Tibial nerve (tissue), 4 donors: ENCODE measurements around the gene TRPC1. TPM values are rescaled to one million over a fixed set of nuclear protein-coding genes. Genes with fewer than 3 reads are reported as not detected.

ENCODE experiments used
- DNase-seq, 2 donors: peaks; one replicate each; pipeline ENCODE4 v3.0.0-alpha.2; 2019; ENCODE audit warnings: low spot score in 2 of 2
- H3K27ac ChIP-seq, 4 donors: fragments of 200-600 bp; sonication (generic) in 3 of 4; one replicate each; pipeline ENCODE4 v1.5.1; 2017 to 2019; ENCODE audit warnings: mild to moderate bottlenecking in 1 of 4
- H3K27me3 ChIP-seq, 2 donors: fragments of 200-600 bp; sonication (generic) in 1 of 2; one replicate each; pipeline versions ENCODE4 v1.5.1 to v1.6.0; 2017 to 2019
- H3K36me3 ChIP-seq, 3 donors: fragments of 200-600 bp; sonication (generic); one replicate each; pipeline ENCODE4 v1.5.1; 2018 to 2019
- H3K4me1 ChIP-seq, 4 donors: fragments of 200-600 bp; sonication (generic) in 3 of 4; one replicate each; pipeline ENCODE4 v1.5.1; 2017 to 2019
- H3K4me3 ChIP-seq, 4 donors: fragments of 200-600 bp; sonication (generic) in 3 of 4; one replicate each; pipeline ENCODE4 v1.5.1; 2017 to 2019; ENCODE audit warnings: mild to moderate bottlenecking in 1 of 4, moderate library complexity in 1 of 4
- H3K9me3 ChIP-seq, 4 donors: fragments of 200-600 bp; sonication (generic) in 3 of 4; one replicate each; pipeline ENCODE4 v1.5.1; 2017 to 2019
- EP300 ChIP-seq, 2 donors: sonication (generic); formaldehyde crosslinking; IDR thresholded peaks; one replicate each; pipeline ENCODE4 v1.6.1; 2017; ENCODE audit warnings: antibody characterized with exemption in 2 of 2, mild to moderate bottlenecking in 1 of 2
- POLR2A ChIP-seq, 2 donors: fragments of 450-650 bp; IDR thresholded peaks; one replicate each; pipeline ENCODE4 v1.6.1; 2017; ENCODE audit warnings: antibody characterized with exemption in 2 of 2, mild to moderate bottlenecking in 2 of 2, moderate library complexity in 2 of 2
- WGBS, 2 donors: methylation state at CpG; one replicate each; pipeline ENCODE4 v1.1.5; 2018; 5-methylcytosine and 5-hydroxymethylcytosine counted together
- total RNA-seq, 4 donors: library from RNA; depleted of rRNA; stranded (reverse); fragments of >200 nt; gene quantifications; one replicate each; pipeline ENCODE4 v1.1.0, GENCODE V29; 2016
- TF ChIP-seq, protein P1 (sequence below), 5 experiments: fragments of 200-600 bp in 3 of 5; fragments of 450-650 bp in 2 of 5; sonication (generic) in 3 of 5; IDR thresholded peaks; one replicate each; pipeline ENCODE4 v1.5.1; 2016 to 2019; ENCODE audit warnings: antibody characterized with exemption in 5 of 5, mild to moderate bottlenecking in 3 of 5, moderate library complexity in 2 of 5

The TRPC1 gene
- total RNA-seq, 4 donors from 2014 or later = 23.4 to 47.7 (median 31.1) TPM

GRCh38 chr3:142716102-142716501 lies 7.7 kb upstream of the TRPC1 start:
- Histone ChIP-seq H3K36me3 (no peaks in the 10 kb centered on the region), H3K27me3 (no peaks in the 10 kb centered on the region), H3K4me1 (no peaks in the 10 kb centered on the region), H3K4me3 (no peak overlapping the region), H3K9me3 (no peaks in the 10 kb centered on the region), H3K27ac (no peak overlapping the region)
- 79 to 82% methylated on average over 4 of the region's 4 CpGs for WGBS, 2 donors
- DNase-seq = no peak
- TF ChIP-seq EP300 (IDR thresholded peaks at IDR 0.05) = no peak
- no peak for TF ChIP-seq POLR2A (IDR thresholded peaks at IDR 0.05)
- TF ChIP-seq, protein P1, sequence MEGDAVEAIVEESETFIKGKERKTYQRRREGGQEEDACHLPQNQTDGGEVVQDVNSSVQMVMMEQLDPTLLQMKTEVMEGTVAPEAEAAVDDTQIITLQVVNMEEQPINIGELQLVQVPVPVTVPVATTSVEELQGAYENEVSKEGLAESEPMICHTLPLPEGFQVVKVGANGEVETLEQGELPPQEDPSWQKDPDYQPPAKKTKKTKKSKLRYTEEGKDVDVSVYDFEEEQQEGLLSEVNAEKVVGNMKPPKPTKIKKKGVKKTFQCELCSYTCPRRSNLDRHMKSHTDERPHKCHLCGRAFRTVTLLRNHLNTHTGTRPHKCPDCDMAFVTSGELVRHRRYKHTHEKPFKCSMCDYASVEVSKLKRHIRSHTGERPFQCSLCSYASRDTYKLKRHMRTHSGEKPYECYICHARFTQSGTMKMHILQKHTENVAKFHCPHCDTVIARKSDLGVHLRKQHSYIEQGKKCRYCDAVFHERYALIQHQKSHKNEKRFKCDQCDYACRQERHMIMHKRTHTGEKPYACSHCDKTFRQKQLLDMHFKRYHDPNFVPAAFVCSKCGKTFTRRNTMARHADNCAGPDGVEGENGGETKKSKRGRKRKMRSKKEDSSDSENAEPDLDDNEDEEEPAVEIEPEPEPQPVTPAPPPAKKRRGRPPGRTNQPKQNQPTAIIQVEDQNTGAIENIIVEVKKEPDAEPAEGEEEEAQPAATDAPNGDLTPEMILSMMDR (IDR thresholded peaks at IDR 0.05) = no peak

DNA sequence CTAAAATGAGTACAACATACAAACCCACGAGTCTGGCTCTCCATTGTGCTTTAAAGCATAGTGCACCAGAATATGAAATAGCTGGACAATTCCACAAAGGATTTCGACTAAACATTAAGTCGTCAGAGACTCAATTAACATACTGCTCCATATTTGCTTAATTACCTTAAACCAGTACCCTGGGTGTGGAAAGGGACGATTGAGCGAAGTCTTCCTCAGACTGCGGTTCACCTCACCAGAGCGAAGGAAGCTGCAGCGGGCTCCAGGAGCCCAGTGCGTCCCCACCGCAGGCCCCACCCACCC lies 218 bp upstream of the TRPC1 start:
- TF ChIP-seq, protein P1 (IDR thresholded peaks at IDR 0.05) = no peak
- no peak for TF ChIP-seq EP300 (IDR thresholded peaks at IDR 0.05)
- no peak for TF ChIP-seq POLR2A (IDR thresholded peaks at IDR 0.05)
- Histone ChIP-seq H3K9me3 (no peaks in the 10 kb centered on the region), H3K36me3 (no peaks in the 10 kb centered on the region), H3K27me3 (no peaks in the 10 kb centered on the region), H3K4me1 (peaks cover 0 to 19% (median 0%) of the 10 kb centered on the region in 4 donors), H3K4me3 (peak overlapping the region; percentile 64 to 88 (median 74)), H3K27ac (peak overlapping the region; percentile 81 to 96 (median 88))
- 0 to 3% methylated on average over 10 of the region's 10 CpGs for WGBS, 2 donors
- no peak for DNase-seq

DNA sequence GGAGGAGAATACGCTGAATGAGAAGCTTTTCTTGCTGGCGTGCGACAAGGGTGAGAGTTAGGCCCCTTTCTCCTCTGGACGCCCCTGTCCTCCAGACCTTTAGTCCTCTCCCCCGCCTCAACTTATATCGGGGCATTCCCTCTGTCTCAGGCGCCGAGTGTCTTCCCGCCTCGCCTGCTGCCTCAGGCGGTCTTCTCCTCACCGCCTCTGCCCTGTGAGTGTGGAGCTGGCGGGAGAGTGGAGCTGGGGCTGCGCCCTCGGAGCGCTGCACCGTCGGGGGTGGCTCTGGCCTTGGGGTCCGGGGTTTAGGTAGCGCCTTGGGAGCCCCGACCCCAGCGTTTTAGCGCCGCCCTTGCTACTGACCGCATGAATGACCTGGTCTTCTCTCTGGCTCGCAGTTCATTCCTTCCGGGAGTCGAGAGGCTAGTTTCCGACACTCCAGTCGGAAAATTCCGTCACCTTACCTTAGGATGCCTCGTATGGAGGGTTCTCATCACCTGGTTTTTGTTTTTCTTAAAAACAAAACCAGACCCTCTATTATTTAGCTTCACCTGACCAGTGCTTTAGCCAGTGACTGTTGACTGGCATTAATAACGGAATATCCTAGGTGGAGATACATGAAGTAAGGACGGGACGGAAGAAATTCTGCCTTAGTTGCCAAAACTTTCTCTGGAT lies 985 bp downstream of the TRPC1 start:
- H3K36me3 ChIP-seq = no peaks in the 10 kb centered on the region
- TF ChIP-seq POLR2A (IDR thresholded peaks at IDR 0.05) = no peak
- TF ChIP-seq EP300 (IDR thresholded peaks at IDR 0.05) = peak in 1 of 2 donors; percentile 29
- TF ChIP-seq, protein P1 (IDR thresholded peaks at IDR 0.05) = peak in 1 of 5 experiments; percentile 18
- H3K4me3 ChIP-seq = peak overlapping the region; percentile 64 to 88 (median 74)
- 2 to 3% methylated on average over 35 of the region's 35 CpGs for WGBS, 2 donors
- DNase-seq = peak; percentile 16
- H3K27ac ChIP-seq = peak overlapping the region; percentile 81 to 96 (median 88)
- peaks cover 0 to 19% (median 0%) of the 10 kb centered on the region in 4 donors for H3K4me1 ChIP-seq
- no peaks in the 10 kb centered on the region for H3K27me3 ChIP-seq
- no peaks in the 10 kb centered on the region for H3K9me3 ChIP-seq

- Histone ChIP-seq H3K4me3 (peak overlapping the region in 3 of 4 donors; percentile 64 to 88 (median 71)), H3K27ac (peak overlapping the region in 2 of 4 donors; percentile 84 to 96), H3K9me3 (no peaks in the 10 kb centered on the region), H3K36me3 (no peaks in the 10 kb centered on the region), H3K4me1 (peaks cover 0 to 19% (median 0%) of the 10 kb centered on the region in 4 donors), H3K27me3 (no peaks in the 10 kb centered on the region)
- TF ChIP-seq POLR2A (IDR thresholded peaks at IDR 0.05) (no peak), EP300 (IDR thresholded peaks at IDR 0.05) (no peak)
- TF ChIP-seq, protein P1 (IDR thresholded peaks at IDR 0.05) = no peak
- 48 to 65% methylated on average over 5 of the region's 5 CpGs for WGBS, 2 donors
- DNase-seq = no peak
Observed at GRCh38 chr3:142725357-142725739, 1.5 kb downstream of the TRPC1 start.

GRCh38 chr3:142726017-142726416 lies 2.2 kb downstream of the TRPC1 start:
- 36 to 59% methylated on average over 1 of the region's 1 CpG for WGBS, 2 donors

More at GRCh38 chr3:142726017-142726416, 2.2 kb downstream of the TRPC1 start:
- Histone ChIP-seq H3K9me3 (no peaks in the 10 kb centered on the region), H3K27ac (no peak overlapping the region), H3K36me3 (no peaks in the 10 kb centered on the region), H3K27me3 (no peaks in the 10 kb centered on the region), H3K4me3 (no peak overlapping the region), H3K4me1 (peaks cover 0 to 19% (median 0%) of the 10 kb centered on the region in 4 donors)
- DNase-seq = no peak
- no peak for TF ChIP-seq POLR2A (IDR thresholded peaks at IDR 0.05)
- TF ChIP-seq, protein P1 (IDR thresholded peaks at IDR 0.05) = no peak
- no peak for TF ChIP-seq EP300 (IDR thresholded peaks at IDR 0.05)
